ENCODE results near the gene LVRN. TPM values are rescaled to one million over a fixed set of nuclear protein-coding genes. Genes with fewer than 3 reads are reported as not detected.

The LVRN gene
- total and polyA plus RNA-seq, 2 donors from 2014 or later: not detected

- Histone ChIP-seq H3K9me3 (ENCODE audit: control insufficient read depth in 2 of 3, insufficient read depth in 1 of 3, low read length in 3 of 3) (no peaks in the 10 kb centered on the region), H3K4me1 (ENCODE audit: control insufficient read depth in 2 of 3, insufficient read depth in 2 of 3, low read depth in 1 of 3, low read length in 3 of 3) (no peaks in the 10 kb centered on the region), H3K36me3 (ENCODE audit: control insufficient read depth in 2 of 3, insufficient read depth in 3 of 3, low read length in 3 of 3) (no peaks in the 10 kb centered on the region), H3K27me3 (ENCODE audit: control insufficient read depth, insufficient read depth, low read length) (no peaks in the 10 kb centered on the region), H3K4me3 (ENCODE audit: low read length in 3 of 3) (no peak overlapping the region), H3K27ac (ENCODE audit: low read depth in 2 of 2, low read length in 2 of 2) (no peak overlapping the region), H3K9ac (ENCODE audit: low read length in 3 of 3) (no peak overlapping the region)
- no peak for TF ChIP-seq CTCF (IDR thresholded peaks at IDR 0.05; ENCODE audit: borderline replicate concordance, extremely low read depth, insufficient read depth)
- no peak for FAIRE-seq
- no peak for DNase-seq
- intact Hi-C loops (cut with DNase I): no loop called here
Measured at GRCh38 chr5:116009806-116010205, 47.5 kb downstream of the LVRN start.

DNA sequence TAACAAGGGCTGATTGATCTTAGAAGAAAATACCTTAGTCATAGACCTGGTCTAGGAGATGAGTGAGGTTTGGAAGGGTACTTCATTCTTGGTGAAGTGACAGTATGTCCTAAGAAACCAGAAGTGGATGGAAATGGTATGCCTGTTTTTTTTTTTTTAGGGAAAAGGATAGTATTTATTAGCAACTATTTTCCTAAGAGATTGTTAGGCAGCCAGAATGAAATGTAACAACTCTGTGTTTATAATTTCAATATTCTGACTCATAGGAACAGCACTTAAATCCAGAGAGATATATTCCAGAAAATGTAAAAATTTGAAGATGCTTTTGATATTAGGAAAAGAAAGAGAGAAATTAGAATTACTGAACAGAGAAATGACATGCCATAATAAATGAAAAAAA, 48.8 kb downstream of the LVRN start:
- DNase-seq: no peak
- intact Hi-C loops (cut with DNase I): no loop called here
- H3K4me3 ChIP-seq (ENCODE audit: low read length in 3 of 3): no peak overlapping the region
- H3K4me1 ChIP-seq (ENCODE audit: control insufficient read depth in 2 of 3, insufficient read depth in 2 of 3, low read depth in 1 of 3, low read length in 3 of 3): no peaks in the 10 kb centered on the region
- no peak for FAIRE-seq
- TF ChIP-seq CTCF (IDR thresholded peaks at IDR 0.05; ENCODE audit: borderline replicate concordance, extremely low read depth, insufficient read depth): no peak
- no peak overlapping the region for H3K27ac ChIP-seq (ENCODE audit: low read depth in 2 of 2, low read length in 2 of 2)
- H3K9me3 ChIP-seq (ENCODE audit: control insufficient read depth in 2 of 3, insufficient read depth in 1 of 3, low read length in 3 of 3): no peaks in the 10 kb centered on the region
- no peak overlapping the region for H3K9ac ChIP-seq (ENCODE audit: low read length in 3 of 3)
- H3K27me3 ChIP-seq (ENCODE audit: control insufficient read depth, insufficient read depth, low read length): no peaks in the 10 kb centered on the region
- H3K36me3 ChIP-seq (ENCODE audit: control insufficient read depth in 2 of 3, insufficient read depth in 3 of 3, low read length in 3 of 3): no peaks in the 10 kb centered on the region

- H3K9me3 ChIP-seq (ENCODE audit: control insufficient read depth in 2 of 3, insufficient read depth in 1 of 3, low read length in 3 of 3): no peaks in the 10 kb centered on the region
- H3K9ac ChIP-seq (ENCODE audit: low read length in 3 of 3): no peak overlapping the region
- no peak for TF ChIP-seq CTCF (IDR thresholded peaks at IDR 0.05; ENCODE audit: borderline replicate concordance, extremely low read depth, insufficient read depth)
- H3K4me3 ChIP-seq (ENCODE audit: low read length in 3 of 3): no peak overlapping the region
- no peaks in the 10 kb centered on the region for H3K36me3 ChIP-seq (ENCODE audit: control insufficient read depth in 2 of 3, insufficient read depth in 3 of 3, low read length in 3 of 3)
- no peak overlapping the region for H3K27ac ChIP-seq (ENCODE audit: low read depth in 2 of 2, low read length in 2 of 2)
- H3K4me1 ChIP-seq (ENCODE audit: control insufficient read depth in 2 of 3, insufficient read depth in 2 of 3, low read depth in 1 of 3, low read length in 3 of 3): no peaks in the 10 kb centered on the region
- no peaks in the 10 kb centered on the region for H3K27me3 ChIP-seq (ENCODE audit: control insufficient read depth, insufficient read depth, low read length)
- intact Hi-C loops (cut with DNase I): no loop called here
- FAIRE-seq (no peak), DNase-seq (peak in 1 of 5 donors; percentile 9)
Measured at GRCh38 chr5:116013207-116013785, 51.0 kb downstream of the LVRN start.

GRCh38 chr5:116013936-116014335, 51.7 kb downstream of the LVRN start:
- Histone ChIP-seq H3K9me3 (ENCODE audit: control insufficient read depth in 2 of 3, insufficient read depth in 1 of 3, low read length in 3 of 3) (no peaks in the 10 kb centered on the region), H3K4me3 (ENCODE audit: low read length in 3 of 3) (no peak overlapping the region), H3K9ac (ENCODE audit: low read length in 3 of 3) (no peak overlapping the region), H3K27ac (ENCODE audit: low read depth in 2 of 2, low read length in 2 of 2) (no peak overlapping the region), H3K4me1 (ENCODE audit: control insufficient read depth in 2 of 3, insufficient read depth in 2 of 3, low read depth in 1 of 3, low read length in 3 of 3) (no peaks in the 10 kb centered on the region), H3K36me3 (ENCODE audit: control insufficient read depth in 2 of 3, insufficient read depth in 3 of 3, low read length in 3 of 3) (no peaks in the 10 kb centered on the region), H3K27me3 (ENCODE audit: control insufficient read depth, insufficient read depth, low read length) (no peaks in the 10 kb centered on the region)
- DNase-seq (no peak), FAIRE-seq (no peak)
- TF ChIP-seq CTCF (IDR thresholded peaks at IDR 0.05; ENCODE audit: borderline replicate concordance, extremely low read depth, insufficient read depth): no peak
- intact Hi-C loops (cut with DNase I): no loop called here

Data from kidney (tissue), 14 donors.